Esophagus muscularis mucosa (tissue), 4 donors: ENCODE data around the gene DBP. TPM values are rescaled to one million over a fixed set of nuclear protein-coding genes. Genes with fewer than 3 reads are reported as not detected.

Source experiments
- DNase-seq: peaks from one replicate; pipeline ENCODE4 v3.0.0-alpha.2; 2017; ENCODE audit errors: extremely low spot score
- H3K27ac ChIP-seq, 4 donors: fragments of 200-600 bp; sonication (generic); replicated peaks in 1 of 4; 1 replicate in 3 of 4; 2 replicates in 1 of 4; pipeline ENCODE4 v1.5.1; 2016 to 2019; ENCODE audit warnings: mild to moderate bottlenecking in 1 of 4
- H3K27me3 ChIP-seq, 4 donors: fragments of 200-600 bp; sonication (generic); one replicate each; pipeline versions ENCODE4 v1.5.1 to v1.6.0; 2016 to 2019
- H3K36me3 ChIP-seq, 4 donors: fragments of 200-600 bp; sonication (generic); one replicate each; pipeline ENCODE4 v1.5.1; 2016 to 2019
- H3K4me1 ChIP-seq, 4 donors: fragments of 200-600 bp; sonication (generic); one replicate each; pipeline ENCODE4 v1.5.1; 2016 to 2019
- H3K4me3 ChIP-seq, 4 donors: fragments of 200-600 bp; sonication (generic); 1 replicate in 2 of 4; 2 replicates in 2 of 4; pipeline ENCODE4 v1.5.1; 2016 to 2019; ENCODE audit warnings: mild to moderate bottlenecking in 4 of 4, moderate library complexity in 1 of 4
- H3K9me3 ChIP-seq, 4 donors: fragments of 200-600 bp; sonication (generic); 1 replicate in 3 of 4; 2 replicates in 1 of 4; pipeline ENCODE4 v1.5.1; 2016 to 2019
- CTCF ChIP-seq, 3 experiments: fragments of 200-600 bp in 2 of 3; fragments of 450-650 bp in 1 of 3; sonication (generic) in 2 of 3; IDR thresholded peaks; one replicate each; pipeline ENCODE4 v1.5.1; 2017 to 2019; ENCODE audit warnings: antibody characterized with exemption in 3 of 3, mild to moderate bottlenecking in 2 of 3, moderate library complexity in 1 of 3
- EP300 ChIP-seq: sonication (generic); formaldehyde crosslinking; IDR thresholded peaks from one replicate; pipeline ENCODE4 v1.6.1; 2017; ENCODE audit warnings: antibody characterized with exemption
- POLR2A ChIP-seq: fragments of 450-650 bp; IDR thresholded peaks from one replicate; pipeline ENCODE4 v1.6.1; 2017; ENCODE audit warnings: antibody characterized with exemption, moderate library complexity, mild to moderate bottlenecking, low read depth
- POLR2AphosphoS5 ChIP-seq, 2 donors: sonication (generic); formaldehyde crosslinking; IDR thresholded peaks; one replicate each; pipeline ENCODE4 v1.6.1; 2017; ENCODE audit warnings: antibody characterized with exemption in 2 of 2
- WGBS: methylation state at CpG from one replicate; pipeline ENCODE4 v1.1.5; 2018; 5-methylcytosine and 5-hydroxymethylcytosine counted together
- intact Hi-C: fragments of 100-400 bp; cut with DNase I; formaldehyde crosslinking; loops from one replicate; pipeline ENCODE4 v1.15.1; 2023
- total RNA-seq, 4 donors: library from RNA; depleted of rRNA; stranded (reverse); fragments of >200 nt; gene quantifications; one replicate each; pipeline versions ENCODE4 v1.1.0 to v1.2.1, GENCODE V29; 2016

DBP gene
- total RNA-seq, 4 donors from 2014 or later, result 3.0 to 9.3 (median 7.2) TPM

GRCh38 chr19:48644839-48645619 lies 7.8 kb upstream of the DBP start:
- Histone ChIP-seq H3K27me3 (no peaks in the 10 kb centered on the region), H3K4me3 (peak overlapping the region; percentile 63 to 73 (median 67)), H3K4me1 (peaks cover 17 to 29% (median 26%) of the 10 kb centered on the region in 4 donors), H3K36me3 (no peaks in the 10 kb centered on the region), H3K27ac (peak overlapping the region; percentile 89 to 94 (median 91)), H3K9me3 (no peaks in the 10 kb centered on the region)
- WGBS, result 0% methylated on average over 20 of the region's 25 CpGs
- TF ChIP-seq CTCF (IDR thresholded peaks at IDR 0.05) (peak in 1 of 3 experiments; percentile 4), POLR2AphosphoS5 (IDR thresholded peaks at IDR 0.05) (peak; percentile 38 to 74), POLR2A (no peak), EP300 (no peak)
- intact Hi-C loops, result loop anchor here (10.0 kb wide), 2 partner anchors 150 to 200 kb away; no protein-coding TSS in a partner anchor
- no peak for DNase-seq

GRCh38 chr19:48644355-48644754 lies 7.2 kb upstream of the DBP start:
- TF ChIP-seq EP300 (no peak), POLR2A (no peak), POLR2AphosphoS5 (IDR thresholded peaks at IDR 0.05) (no peak), CTCF (IDR thresholded peaks at IDR 0.05) (no peak)
- no peaks in the 10 kb centered on the region for H3K36me3 ChIP-seq
- no peaks in the 10 kb centered on the region for H3K9me3 ChIP-seq
- DNase-seq, result no peak
- H3K27me3 ChIP-seq, result no peaks in the 10 kb centered on the region
- intact Hi-C loops, result loop anchor here (10.0 kb wide), 2 partner anchors 150 to 200 kb away; no protein-coding TSS in a partner anchor
- WGBS, result 80% methylated on average over 4 of the region's 4 CpGs
- H3K4me1 ChIP-seq, result peaks cover 17 to 29% (median 28%) of the 10 kb centered on the region in 4 donors
- peak overlapping the region; percentile 63 to 73 (median 67) for H3K4me3 ChIP-seq
- H3K27ac ChIP-seq, result peak overlapping the region in 2 of 4 donors; percentile 89 to 94

- Histone ChIP-seq H3K4me1 (peaks cover 23 to 43% (median 38%) of the 10 kb centered on the region in 4 donors), H3K4me3 (no peak overlapping the region), H3K27me3 (no peaks in the 10 kb centered on the region), H3K36me3 (no peaks in the 10 kb centered on the region), H3K9me3 (no peaks in the 10 kb centered on the region), H3K27ac (no peak overlapping the region)
- intact Hi-C loops, result loop anchor here (10.0 kb wide), 2 partner anchors 152 to 202 kb away; no protein-coding TSS in a partner anchor
- WGBS, result 94% methylated on average over 5 of the region's 5 CpGs
- no peak for DNase-seq
- TF ChIP-seq POLR2A (no peak), POLR2AphosphoS5 (IDR thresholded peaks at IDR 0.05) (no peak), CTCF (IDR thresholded peaks at IDR 0.05) (no peak), EP300 (no peak)
These were observed 5.7 kb upstream of the DBP start for GRCh38 chr19:48642862-48643261.

- intact Hi-C loops, result loop anchor here (10.0 kb wide), 2 partner anchors 153 to 203 kb away; no protein-coding TSS in a partner anchor
- H3K36me3 ChIP-seq, result no peaks in the 10 kb centered on the region
- H3K4me1 ChIP-seq, result peaks cover 25 to 49% (median 41%) of the 10 kb centered on the region in 4 donors
- H3K27me3 ChIP-seq, result no peaks in the 10 kb centered on the region
- no peaks in the 10 kb centered on the region for H3K9me3 ChIP-seq
- H3K27ac ChIP-seq, result no peak overlapping the region
- DNase-seq, result no peak
- WGBS, result 92% methylated on average over 2 of the region's 2 CpGs
- no peak overlapping the region for H3K4me3 ChIP-seq
- TF ChIP-seq POLR2A (no peak), EP300 (no peak), POLR2AphosphoS5 (IDR thresholded peaks at IDR 0.05) (no peak), CTCF (IDR thresholded peaks at IDR 0.05) (no peak)
These were observed 4.7 kb upstream of the DBP start for GRCh38 chr19:48641850-48642249.
